KBM-7 (cell line): ENCODE results near the gene SLC24A3.

Experiments
- DNase-seq: peaks from one replicate; pipeline ENCODE4 v3.0.0-alpha.2; 2015
- in situ Hi-C: fragments of 300-500 bp; cut with MboI; formaldehyde crosslinking; loops from 2 replicates; pipeline ENCODE4 v1.14.3; 2020; ENCODE audit warnings: low sequenced_read_pairs, low pct_unique_long_range_greater_than_20kb, mixed read lengths

Gene SLC24A3

DNA sequence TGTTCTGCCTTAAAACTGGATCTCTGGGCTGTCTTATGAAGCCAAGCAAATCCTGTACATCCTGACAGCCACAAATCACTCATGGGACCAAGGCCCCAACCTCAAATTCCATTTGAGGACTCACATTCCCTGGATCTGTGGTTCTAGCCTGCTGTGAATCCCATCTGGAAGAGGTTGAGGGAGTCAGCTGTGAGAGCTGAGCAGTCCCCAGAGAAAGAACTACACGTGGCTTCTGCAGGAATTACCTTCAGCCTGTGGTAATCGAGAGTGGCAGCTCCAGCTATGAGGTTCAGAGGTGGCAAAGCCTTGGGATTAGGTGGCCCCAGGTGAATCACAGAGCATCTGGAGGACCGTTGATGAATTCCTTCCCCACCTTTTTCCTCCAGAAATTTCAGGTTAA lies 245.2 kb downstream of the SLC24A3 start:
- DNase-seq, result no peak
- in situ Hi-C loops, result no loop called here

DNA sequence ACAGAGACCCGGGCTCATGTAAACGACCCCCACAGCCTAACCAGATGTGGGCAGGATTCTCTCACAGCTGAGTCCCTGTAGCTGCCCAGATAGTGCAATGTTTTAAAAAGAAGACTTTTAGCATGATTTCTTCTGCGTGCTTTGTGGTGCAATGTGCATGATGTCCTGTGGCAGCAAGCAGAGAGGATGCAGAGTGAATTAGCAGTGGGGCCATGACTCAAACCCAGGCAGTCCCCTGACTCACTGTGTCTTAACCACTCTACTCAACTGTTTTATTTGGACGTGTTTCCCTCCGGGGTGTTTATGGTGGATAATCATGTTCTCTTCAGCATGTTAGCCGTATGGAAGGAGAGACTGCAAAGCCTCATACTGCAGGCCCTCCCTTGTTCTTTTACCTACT lies 247.9 kb downstream of the SLC24A3 start:
- no peak for DNase-seq
- in situ Hi-C loops, result no loop called here

DNA sequence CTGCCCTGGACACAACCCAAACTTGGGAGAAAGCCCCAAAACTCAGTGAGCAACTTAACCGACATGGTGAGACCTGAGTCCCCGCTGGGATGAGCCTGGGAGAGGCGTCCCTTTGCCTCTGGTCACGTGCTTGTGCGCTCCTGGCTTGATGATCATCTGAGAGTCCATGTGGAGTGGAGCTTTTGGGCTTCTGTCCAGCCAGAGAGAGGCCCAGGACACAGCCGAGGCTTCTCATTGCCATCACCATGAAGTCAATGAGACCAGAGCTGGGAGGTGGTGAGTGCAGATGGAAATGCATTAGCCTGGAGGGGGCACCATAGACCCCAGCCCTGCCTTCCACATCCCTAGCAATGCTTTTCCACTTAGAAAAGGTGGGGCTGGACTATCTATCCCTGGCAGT lies 250.0 kb downstream of the SLC24A3 start:
- no peak for DNase-seq
- in situ Hi-C loops, result no loop called here

DNA sequence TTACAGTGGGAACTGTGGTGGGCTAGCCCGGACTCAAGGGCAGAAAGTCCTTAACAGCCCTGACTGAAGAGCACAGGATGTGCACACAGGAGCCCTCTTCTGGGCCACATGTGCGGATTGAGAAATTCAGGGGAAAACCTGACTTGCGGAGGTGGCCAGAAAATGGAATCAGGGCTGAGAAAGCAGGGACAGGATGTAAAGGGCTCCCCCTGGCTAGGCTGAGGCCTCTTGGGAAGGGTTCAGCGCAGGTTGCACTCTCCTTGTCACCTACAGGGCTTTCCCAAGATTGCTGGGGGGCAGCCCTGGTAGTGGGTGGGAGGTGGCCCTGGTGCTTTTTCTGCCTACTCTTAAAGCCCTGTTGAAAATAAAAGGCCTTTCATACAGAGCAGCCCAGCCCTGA lies 251.2 kb downstream of the SLC24A3 start:
- in situ Hi-C loops, result no loop called here
- DNase-seq, result no peak

DNA sequence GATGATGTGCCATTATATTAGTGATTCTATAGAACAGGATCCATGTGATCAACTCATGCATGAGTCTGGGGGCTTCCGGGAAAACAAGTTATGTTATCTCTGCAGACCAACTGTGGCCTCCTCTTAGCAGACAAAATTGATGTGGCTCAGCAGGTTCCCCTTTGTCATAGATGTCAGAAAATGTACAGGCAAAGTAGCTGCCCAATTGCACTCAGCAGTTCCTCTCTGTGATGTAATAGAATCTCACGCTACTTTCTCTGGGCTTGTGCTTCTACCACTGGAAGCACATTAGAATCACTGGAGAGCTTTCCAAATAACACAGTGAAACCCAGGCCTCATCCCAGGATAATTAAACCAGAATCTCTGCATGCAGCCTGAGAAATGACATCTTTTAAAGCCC lies 253.1 kb downstream of the SLC24A3 start:
- in situ Hi-C loops, result no loop called here
- DNase-seq, result no peak

DNA sequence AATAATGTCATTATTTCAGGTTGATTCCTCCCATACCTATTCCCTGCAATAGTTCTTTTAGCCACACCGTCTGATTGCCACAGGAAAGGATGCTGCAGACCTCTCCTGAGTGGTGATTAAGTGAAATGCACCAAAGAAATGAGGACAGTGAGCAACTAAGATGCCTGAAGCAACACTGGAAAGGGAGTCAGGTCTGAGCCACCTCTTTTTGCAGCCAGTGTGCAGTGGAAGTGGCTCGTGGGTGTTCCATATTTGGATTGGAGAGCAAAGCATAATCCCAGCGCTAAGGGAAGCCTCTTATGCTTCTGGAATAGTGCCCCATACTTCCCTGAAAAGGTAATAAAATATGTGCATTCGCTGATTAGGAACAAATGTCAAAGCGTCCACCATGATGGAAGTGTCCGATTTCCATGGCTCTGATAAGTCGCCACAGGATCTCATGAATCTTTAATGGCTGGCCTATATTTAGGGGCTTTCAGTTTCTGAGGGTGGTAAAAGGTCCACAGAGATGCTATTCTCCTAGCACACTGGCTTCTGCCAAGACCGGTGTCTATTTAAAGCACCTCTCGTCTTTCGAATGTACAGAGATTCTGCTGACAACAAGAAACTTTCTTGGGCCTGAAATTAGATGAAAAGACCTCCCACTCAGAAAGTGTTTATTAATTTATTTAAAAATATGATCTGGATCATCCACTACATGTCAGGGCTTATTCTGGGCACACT lies 253.9 kb downstream of the SLC24A3 start:
- in situ Hi-C loops, result no loop called here
- DNase-seq, result no peak

DNA sequence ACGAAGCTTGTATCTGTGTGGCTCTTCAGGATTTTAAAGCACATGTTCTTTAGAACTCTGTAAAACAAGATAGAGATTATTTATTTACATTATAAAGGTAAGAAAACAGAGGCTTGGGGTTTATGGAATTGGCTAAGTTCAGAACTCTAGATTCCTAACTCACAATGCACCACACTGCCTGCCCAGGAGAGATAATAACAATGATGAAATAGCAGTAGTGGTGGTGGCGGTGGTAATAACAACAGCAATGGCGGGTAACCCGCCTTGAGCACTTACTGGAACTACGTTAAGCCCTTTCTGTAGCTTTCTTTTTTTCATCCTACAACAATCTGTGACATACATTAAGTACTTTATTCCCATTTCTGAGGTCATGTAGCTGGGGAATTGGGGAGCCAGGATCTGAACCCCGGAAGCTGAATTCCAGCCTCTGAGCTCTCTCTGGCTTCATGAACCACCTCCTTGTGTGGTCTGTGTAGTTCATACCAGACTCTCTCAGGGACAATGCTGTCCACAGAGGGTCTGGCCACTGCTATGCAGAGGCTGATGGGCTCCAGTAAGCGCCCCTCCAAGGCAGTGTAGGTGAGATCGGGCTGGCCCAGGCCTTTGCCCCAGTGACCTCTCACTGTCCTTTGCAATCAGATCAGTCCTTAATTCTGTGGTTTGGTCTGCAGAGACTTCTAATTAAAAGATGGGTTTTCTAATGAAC lies 260.9 kb downstream of the SLC24A3 start:
- in situ Hi-C loops, result no loop called here
- no peak for DNase-seq

DNA sequence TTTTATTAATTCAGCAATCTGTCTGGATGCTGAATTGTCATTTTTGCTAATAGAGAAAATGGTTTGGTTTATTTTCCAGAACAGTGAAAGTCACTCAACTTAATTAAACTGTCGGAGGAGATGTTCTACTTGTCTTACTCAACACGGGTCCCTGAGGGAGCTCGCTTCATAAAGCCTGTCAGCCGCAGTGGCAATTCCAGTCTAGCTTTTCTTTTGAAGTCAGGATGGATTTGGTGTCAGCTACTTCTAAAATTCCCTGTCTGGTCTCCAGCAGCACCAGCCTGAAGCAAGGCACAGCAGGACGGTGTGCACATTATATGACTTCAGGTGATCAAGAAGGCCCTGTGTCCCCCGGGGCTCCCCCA lies 261.5 kb downstream of the SLC24A3 start:
- no peak for DNase-seq
- in situ Hi-C loops, result no loop called here

DNA sequence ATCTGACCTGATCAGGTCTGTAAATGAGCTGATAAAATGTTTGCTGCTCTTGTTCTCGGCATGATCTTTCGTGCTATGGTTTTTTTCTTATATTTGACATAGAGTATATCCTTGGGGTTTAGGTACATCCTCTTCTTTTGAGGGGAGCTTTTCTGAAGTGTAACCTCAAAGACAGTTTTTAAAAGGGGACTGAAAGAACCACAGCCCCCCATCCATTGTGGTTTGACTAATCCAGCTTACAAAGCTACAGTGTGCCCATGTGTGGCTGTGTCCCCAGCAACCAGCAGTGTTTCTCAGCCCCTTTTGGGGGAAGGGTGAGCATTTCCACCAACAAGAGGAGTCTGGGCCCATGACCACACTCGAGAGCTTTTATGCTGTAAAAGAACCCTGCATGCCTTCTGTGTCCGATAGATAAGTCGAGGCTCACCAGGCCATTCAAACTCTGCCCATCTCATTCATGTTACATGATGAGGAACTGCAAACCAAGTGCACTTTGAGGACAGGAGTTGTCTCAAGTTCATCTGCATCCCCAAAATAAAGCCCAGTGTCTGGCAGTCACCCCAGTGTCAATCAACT lies 266.0 kb downstream of the SLC24A3 start:
- in situ Hi-C loops, result no loop called here

DNA sequence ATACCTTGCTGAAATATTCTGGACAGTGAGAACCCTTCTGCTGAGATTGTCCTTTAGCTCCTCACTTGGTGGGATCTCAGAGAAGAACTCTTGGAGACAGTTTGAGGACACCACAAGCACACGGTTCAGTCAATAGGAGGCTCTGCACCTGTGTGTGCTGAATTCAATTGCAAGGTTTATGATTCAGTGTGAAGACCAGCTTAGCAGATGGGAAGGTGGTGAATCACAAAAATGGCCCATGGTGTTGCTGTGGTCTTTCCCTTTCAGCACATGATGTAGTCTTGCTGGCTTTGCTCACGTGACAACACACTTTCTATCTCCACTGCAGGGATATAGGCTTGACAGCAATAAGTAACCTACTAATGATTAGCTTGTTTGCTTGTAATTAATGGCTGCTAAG lies 270.3 kb downstream of the SLC24A3 start:
- in situ Hi-C loops, result no loop called here
- no peak for DNase-seq

More for the DNA sequence above, 266.0 kb downstream of the SLC24A3 start:
- DNase-seq, result no peak

DNA sequence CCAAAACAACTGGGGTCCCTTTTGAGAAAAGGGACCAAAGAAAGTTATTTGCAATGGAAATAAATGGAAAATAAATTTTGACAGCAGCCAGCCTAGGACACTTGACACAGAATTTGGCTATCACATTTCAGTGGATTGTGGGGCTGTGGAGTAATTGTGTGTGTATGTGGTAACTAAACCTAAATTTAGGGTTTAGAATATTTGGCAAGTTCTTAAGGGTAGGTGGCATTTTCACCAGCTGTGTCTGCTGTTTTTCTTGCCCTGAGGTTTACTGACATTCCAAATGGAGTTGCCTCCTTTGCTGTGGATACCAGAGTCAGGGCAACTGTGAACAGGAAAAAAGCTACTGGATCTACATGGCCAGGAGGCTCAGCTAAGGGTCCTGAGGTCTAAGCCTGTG lies 270.9 kb downstream of the SLC24A3 start:
- in situ Hi-C loops, result no loop called here
- no peak for DNase-seq

DNA sequence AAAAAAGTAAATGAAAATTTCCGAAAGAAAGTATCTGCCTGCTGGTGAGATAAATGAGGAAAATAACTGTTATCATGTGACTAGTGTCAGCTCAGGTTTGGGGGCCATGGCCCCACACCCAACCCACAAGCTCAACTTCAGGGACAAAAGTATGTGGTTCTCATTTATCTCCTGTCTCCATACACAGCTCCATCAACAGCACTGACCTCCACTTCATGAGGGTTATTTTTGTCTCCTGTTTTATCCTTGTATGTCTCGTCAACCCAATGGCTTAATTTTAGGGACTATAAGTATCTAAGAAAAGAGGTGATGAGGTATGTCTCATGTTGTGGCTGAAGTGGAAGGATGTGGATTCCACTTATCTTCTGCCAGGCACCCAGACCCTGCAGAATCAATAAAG lies 274.0 kb downstream of the SLC24A3 start:
- in situ Hi-C loops, result no loop called here
- no peak for DNase-seq

DNA sequence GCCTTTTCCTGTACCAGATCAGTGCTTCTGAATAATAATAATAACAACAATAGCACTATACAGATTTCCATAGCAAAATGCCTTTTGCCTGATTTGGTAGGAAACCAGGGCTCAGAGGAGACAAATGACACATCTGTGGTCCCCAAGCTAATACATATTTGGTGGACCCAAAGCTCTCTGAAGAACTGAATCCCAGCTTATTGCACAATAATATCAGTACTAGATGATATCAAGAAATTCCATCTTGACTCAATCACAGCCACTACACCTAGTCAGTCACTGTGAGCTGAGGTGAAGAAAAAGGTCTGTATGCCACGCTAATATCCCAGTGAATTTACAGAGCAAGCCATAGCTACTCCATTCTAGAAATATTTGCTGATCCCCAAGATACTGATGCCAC lies 275.0 kb downstream of the SLC24A3 start:
- DNase-seq, result no peak
- in situ Hi-C loops, result no loop called here

DNA sequence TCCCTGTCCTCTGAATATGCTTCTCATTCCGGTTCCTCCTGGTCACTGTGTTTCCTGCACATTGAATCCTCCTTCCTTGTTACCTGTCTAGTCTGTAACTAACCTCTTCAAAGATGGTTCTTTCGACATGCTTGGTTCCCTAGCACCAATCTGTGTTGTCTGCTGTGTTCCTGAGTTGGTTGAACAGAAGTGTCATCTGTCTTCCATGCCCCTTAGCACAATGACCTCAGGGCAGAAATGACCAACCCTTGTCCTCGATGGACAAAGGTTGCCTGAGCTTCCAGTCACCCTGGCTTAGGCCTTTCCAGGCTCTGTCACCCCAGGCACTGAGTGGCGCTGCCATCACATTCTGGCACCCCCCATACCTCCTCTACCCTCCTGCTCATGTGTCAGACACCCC lies 278.8 kb downstream of the SLC24A3 start:
- in situ Hi-C loops, result no loop called here
- DNase-seq, result no peak

DNA sequence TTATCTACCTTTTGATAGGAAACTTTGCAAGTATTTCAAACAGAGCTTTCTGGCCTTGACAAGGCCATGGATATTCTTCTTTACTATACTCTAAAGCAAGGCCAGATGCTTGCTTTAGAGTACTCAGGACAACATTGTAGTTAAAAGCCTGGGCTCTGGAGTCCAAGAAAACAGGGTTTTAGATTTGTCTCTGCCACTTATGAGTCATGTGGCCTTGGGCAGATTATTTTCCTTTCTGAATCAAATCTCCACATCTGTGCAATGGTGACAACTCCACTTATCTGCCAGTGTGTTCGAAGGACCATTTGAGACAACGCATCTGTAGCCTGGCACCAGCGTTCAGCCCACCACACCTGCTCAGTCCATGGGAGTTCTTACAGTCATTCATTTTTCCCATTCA lies 279.7 kb downstream of the SLC24A3 start:
- in situ Hi-C loops, result no loop called here
- DNase-seq, result no peak

DNA sequence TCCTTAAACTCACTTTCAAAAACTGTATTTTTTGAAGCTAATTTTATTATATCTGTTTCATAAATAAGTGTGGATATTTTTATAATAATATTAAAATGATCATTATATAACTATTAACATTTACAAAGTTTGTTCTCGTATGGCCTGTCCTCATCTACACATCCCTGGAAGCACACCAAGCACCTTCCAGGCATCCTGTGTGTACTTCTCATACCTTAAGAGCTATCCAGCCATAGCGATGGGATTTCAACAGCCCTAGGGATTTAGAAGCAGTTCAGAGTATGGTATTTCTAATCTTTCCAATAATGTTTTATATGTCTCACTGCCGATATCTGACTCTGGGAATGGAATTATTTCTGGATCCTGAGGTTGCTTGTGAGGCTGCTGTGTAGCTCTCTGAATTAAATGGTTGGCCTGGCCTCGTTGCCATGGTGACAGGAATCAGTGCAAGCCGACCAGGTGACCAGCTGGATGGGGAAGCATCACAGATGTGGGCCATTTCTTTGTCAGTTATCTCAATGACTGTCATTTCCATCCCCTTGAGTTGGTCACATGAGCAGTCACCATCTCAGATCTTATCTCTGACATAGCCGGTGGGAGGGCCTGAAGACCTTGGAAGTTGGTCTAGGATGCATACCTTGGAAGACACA lies 280.4 kb downstream of the SLC24A3 start:
- no peak for DNase-seq

DNA sequence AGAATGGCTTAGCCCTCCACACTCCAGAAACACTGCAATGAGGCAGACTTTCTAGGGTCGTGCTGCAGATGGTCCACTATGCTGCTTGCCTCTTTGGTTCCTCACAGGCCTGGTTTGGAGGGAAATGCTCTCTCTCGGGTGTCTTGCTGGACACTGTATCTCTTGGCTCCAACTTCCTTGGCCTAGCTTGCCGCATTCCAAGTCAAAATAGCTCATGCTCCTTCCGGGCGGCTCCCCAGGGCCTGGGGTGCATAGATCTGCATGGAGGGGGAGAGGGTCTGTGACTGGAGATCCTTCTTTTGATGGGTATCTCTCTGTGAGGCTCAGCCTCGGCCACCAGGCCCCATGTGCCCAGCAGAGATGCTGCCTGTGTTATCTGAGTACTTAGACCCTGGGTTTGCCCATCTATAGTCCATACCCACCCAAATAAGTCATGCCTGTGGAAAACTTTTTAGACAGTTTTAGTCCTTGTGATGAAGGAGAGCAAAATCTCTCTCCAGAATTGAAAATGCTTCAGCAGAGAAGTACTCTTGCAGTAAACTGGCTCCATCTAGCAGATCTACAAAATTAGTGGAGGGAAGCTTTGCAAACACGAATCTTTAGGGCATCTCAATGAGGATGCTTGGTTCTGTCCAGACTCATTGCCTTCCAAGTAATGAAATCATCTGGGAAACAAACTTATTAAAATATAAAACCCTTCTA lies 281.5 kb downstream of the SLC24A3 start:
- DNase-seq, result no peak
- in situ Hi-C loops, result no loop called here

More for the DNA sequence above, 280.4 kb downstream of the SLC24A3 start:
- in situ Hi-C loops, result no loop called here

DNA sequence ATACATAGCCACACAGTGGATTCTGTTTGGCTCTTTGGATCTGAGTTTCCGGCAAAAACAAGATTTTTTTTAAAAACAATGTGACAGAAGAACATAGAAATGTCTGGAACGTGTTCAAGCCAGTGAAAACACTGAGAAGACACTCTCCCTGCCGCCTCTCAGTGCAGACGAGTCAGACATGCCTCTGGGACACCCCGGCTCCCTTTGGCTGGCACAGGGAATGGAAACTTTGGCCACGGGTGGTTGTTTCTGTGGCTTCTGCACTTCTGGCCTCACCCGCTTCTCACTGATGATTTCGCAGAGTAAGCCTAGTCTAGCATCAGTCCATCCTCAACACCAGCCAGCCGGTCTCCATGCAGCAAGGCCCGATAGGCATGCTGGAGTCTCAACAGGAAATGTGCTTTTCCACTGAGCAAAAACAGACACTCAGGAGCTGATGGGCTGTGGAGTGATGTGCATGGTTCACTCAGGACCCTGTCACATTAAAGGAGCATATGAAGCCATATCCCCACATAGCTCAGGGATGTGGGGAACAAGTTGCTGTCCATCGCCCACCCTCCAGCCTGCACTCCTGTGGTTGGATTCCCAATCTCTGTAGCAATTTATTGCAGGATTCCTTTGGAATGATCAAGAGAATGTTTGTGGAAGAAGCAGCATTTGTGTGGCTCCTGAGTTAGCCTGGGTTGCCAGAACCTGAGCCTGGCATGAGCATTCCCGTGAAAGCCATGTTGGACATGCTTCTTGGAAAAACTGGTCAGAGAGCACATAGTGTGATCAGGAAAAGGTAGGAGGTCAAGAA lies 283.7 kb downstream of the SLC24A3 start:
- no peak for DNase-seq
- in situ Hi-C loops, result no loop called here

DNA sequence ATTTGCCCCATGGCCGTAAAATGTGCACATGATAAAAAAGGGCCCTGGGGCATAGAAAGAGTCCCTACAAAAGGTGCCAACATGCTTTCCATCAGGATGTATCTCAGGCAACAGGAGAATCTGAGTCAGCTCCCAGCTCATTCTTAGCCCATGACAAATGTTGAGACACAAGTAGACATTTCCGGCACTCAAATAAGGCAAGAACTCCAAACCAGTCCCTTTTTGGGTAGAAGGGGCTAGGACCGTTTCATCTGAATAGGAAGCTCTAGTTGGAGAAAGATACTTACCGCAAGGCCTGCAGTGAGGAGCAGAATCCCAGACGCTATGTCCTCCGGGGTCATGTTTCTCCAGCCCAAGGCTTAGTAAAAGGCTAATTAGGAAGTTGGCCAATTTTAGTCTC lies 284.6 kb downstream of the SLC24A3 start:
- DNase-seq, result no peak
- in situ Hi-C loops, result no loop called here
